H1 (cell line): Measurements from ENCODE around the gene ACOT6. TPM values are rescaled to one million over a fixed set of nuclear protein-coding genes. Genes with fewer than 3 reads are reported as not detected.

Experiments used
- CREB1 ChIP-seq: IDR thresholded peaks from 2 replicates; pipeline ENCODE4 v1.6.1; 2012; ENCODE audit warnings: inconsistent platforms
- CTBP2 ChIP-seq: IDR thresholded peaks from 2 replicates; pipeline ENCODE4 v1.7.0; 2011; ENCODE audit warnings: borderline replicate concordance, mild to moderate bottlenecking, moderate library complexity, mixed read lengths, low read length; ENCODE audit not compliant: insufficient read depth, insufficient read length
- EP300 ChIP-seq, 2 experiments: IDR thresholded peaks; 1 replicate in 1 of 2; 2 replicates in 1 of 2; pipeline ENCODE4 v1.6.1; 2011 to 2012; ENCODE audit warnings: low read depth in 2 of 2, low read length in 2 of 2, mild to moderate bottlenecking in 2 of 2, borderline replicate concordance in 1 of 2, inconsistent platforms in 1 of 2, moderate library complexity in 1 of 2
- EZH2 ChIP-seq: fragments of 200-600 bp; sonication (generic); IDR thresholded peaks from 2 replicates; pipeline ENCODE4 v1.7.1; 2012; ENCODE audit warnings: low read depth, mild to moderate bottlenecking, moderate library complexity, low read length, inconsistent platforms; ENCODE audit not compliant: severe bottlenecking
- GABPA ChIP-seq: IDR thresholded peaks from 2 replicates; pipeline ENCODE4 v1.6.1; 2011; ENCODE audit warnings: mild to moderate bottlenecking, low read length, moderate library complexity, borderline replicate concordance; ENCODE audit not compliant: insufficient read depth
- GTF2F1 ChIP-seq: IDR thresholded peaks from 2 replicates; pipeline ENCODE4 v1.6.1; 2012; ENCODE audit warnings: low read depth, low read length, improper control_type of control experiment, borderline replicate concordance
- HDAC2 ChIP-seq, 2 experiments: fragments of 300-600 bp in 1 of 2; sonication (generic) in 1 of 2; IDR thresholded peaks; 2 replicates each; pipeline ENCODE4 v1.6.1; 2011 to 2012; ENCODE audit warnings: low read depth in 2 of 2, low read length in 2 of 2, mild to moderate bottlenecking in 2 of 2, moderate library complexity in 2 of 2, borderline replicate concordance in 1 of 2, inconsistent platforms in 1 of 2
- KDM5A ChIP-seq: fragments of 200-600 bp; IDR thresholded peaks from 2 replicates; pipeline ENCODE4 v1.7.1; 2012; ENCODE audit warnings: mild to moderate bottlenecking, low read length, inconsistent platforms, mixed read lengths
- NANOG ChIP-seq: IDR thresholded peaks from 2 replicates; pipeline ENCODE4 v1.6.1; 2011; ENCODE audit warnings: low read length, low read depth, mild to moderate bottlenecking, inconsistent platforms; ENCODE audit not compliant: insufficient read depth, poor library complexity, severe bottlenecking
- NRF1 ChIP-seq: IDR thresholded peaks from 2 replicates; pipeline ENCODE4 v1.6.1; 2011; ENCODE audit warnings: mild to moderate bottlenecking, low read depth, low read length, improper control_type of control experiment
- POLR2AphosphoS5 ChIP-seq: IDR thresholded peaks from 2 replicates; pipeline ENCODE4 v1.6.1; 2011; ENCODE audit warnings: low read depth, low read length
- RAD21 ChIP-seq, 2 experiments: IDR thresholded peaks in 1 of 2; conservative IDR thresholded peaks in 1 of 2; 2 replicates each; pipeline ENCODE4 v1.6.1; 2011; ENCODE audit warnings: low read depth in 2 of 2, low read length in 2 of 2, improper control_type of control experiment in 1 of 2, inconsistent platforms in 1 of 2, mild to moderate bottlenecking in 1 of 2, moderate library complexity in 1 of 2
- RBBP5 ChIP-seq: IDR thresholded peaks from 2 replicates; pipeline ENCODE4 v1.7.1; 2012; ENCODE audit warnings: low read depth, mild to moderate bottlenecking, inconsistent platforms, low read length, moderate library complexity, borderline replicate concordance
- RXRA ChIP-seq: IDR thresholded peaks from 2 replicates; pipeline ENCODE4 v1.6.1; 2011; ENCODE audit warnings: low read depth, mild to moderate bottlenecking, low read length, moderate library complexity; ENCODE audit not compliant: insufficient read depth
- SIX5 ChIP-seq: IDR thresholded peaks from 2 replicates; pipeline ENCODE4 v1.6.1; 2011; ENCODE audit warnings: mild to moderate bottlenecking, low read depth, low read length
- SP2 ChIP-seq: IDR thresholded peaks from 2 replicates; pipeline ENCODE4 v1.6.1; 2012; ENCODE audit warnings: mild to moderate bottlenecking, low read length, inconsistent platforms
- TAF7 ChIP-seq: optimal IDR thresholded peaks from 2 replicates; pipeline ENCODE3; 2011; ENCODE audit warnings: low read depth, mild to moderate bottlenecking, inconsistent platforms, low read length, moderate library complexity, borderline replicate concordance
- TCF12 ChIP-seq: IDR thresholded peaks from 2 replicates; pipeline ENCODE4 v1.6.1; 2011; ENCODE audit warnings: low read depth, mild to moderate bottlenecking, low read length
- ZNF274 ChIP-seq: IDR thresholded peaks from 2 replicates; pipeline ENCODE4 v1.7.0; 2012; ENCODE audit warnings: low read length, borderline replicate concordance; ENCODE audit errors: extremely low read depth
- polyA plus RNA-seq, 7 experiments: library from polyadenylated mRNA; depleted of rRNA in 3 of 7; stranded (reverse) in 5 of 7; unstranded in 2 of 7; fragments of >200 nt in 5 of 7; fragments of 200-250 nt in 2 of 7; gene quantifications; 1 replicate in 5 of 7; 2 replicates in 1 of 7; 4 replicates in 1 of 7; pipeline versions ENCODE4 v1.2.1 to v1.2.3, GENCODE V29; 2011 to 2013; ENCODE audit warnings: missing spikeins in 2 of 7, mixed read lengths in 2 of 7
- total RNA-seq: library from RNA; stranded (reverse); fragmentation: NEBNext Ultra II Directional; extraction: Animal tissue kit (Norgen Biotek cat#: 25700); gene quantifications from 2 replicates; pipeline ENCODE4 v1.2.1, GENCODE V29; 2021
- TF ChIP-seq, protein P1 (sequence below): IDR thresholded peaks from 2 replicates; pipeline ENCODE4 v1.6.1; 2011; ENCODE audit warnings: low read length, improper control_type of control experiment
- TF ChIP-seq, protein P2 (sequence below): IDR thresholded peaks from 2 replicates; pipeline ENCODE4 v1.6.1; 2012; ENCODE audit warnings: inconsistent platforms

ACOT6 gene
- total and polyA plus RNA-seq, 2 of the 8 experiments (the other 6 are each of a cell fraction or from before 2014, with no cell fraction given) = not detected

DNA sequence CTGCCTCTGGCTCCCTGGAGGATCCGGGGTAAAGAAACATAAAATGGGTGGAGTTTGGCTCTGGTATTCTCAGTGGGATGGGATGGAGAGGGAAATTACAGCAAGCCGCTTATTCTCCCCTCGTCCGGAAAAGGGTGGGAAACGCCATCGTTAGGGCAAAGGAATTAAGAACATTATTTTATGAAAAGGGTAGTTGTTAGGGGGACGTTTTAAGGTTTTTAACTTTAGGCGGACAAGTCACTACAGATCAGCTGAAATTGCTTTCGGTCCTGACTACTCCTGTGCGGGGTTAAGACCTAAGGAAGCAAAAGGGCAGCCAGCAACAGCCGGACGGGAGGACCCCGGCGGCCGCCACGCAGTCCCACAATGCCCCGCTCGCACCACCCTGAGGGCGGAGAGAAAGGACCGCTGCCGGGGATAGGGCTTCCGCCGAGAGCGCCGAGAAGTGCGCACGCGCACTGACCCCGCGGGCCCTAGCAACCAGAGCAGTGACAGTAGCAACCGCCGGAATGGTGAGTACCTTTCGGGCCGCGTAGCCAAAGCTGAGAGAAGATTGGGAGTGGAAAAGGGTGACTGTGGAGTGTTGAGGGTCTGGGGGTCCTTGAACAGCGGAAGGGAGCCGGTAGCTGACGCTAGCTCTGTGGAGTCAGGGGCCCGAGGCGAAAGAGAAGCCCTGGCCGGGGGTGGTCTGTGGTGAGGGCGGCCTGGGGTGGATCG, 32.4 kb downstream of the ACOT6 start, which contains the start of gene DNAL1 (continued):
- TF ChIP-seq NANOG (no peak), EZH2 (no peak), CREB1 (no peak), GTF2F1 (no peak), GABPA (no peak), ZNF274 (no peak), TAF7 (peak; percentile 59), TCF12 (no peak), RBBP5 (no peak), EP300 (IDR thresholded peaks at IDR 0.05; ENCODE audit: borderline replicate concordance in 1 of 2, low read depth in 2 of 2, low read length in 2 of 2) (no peak), POLR2AphosphoS5 (peak; percentile 68; the same call in 1 of the 2 replicates), SIX5 (no peak), CTBP2 (no peak), SP2 (no peak), RXRA (no peak), HDAC2 (IDR thresholded peaks at IDR 0.05; ENCODE audit: borderline replicate concordance in 1 of 2, low read depth in 2 of 2, low read length in 2 of 2) (peak in 1 of 2 experiments; percentile 94; a peak in 1 of 4 replicates), KDM5A (no peak), RAD21 (IDR thresholded peaks at IDR 0.05 in 1 of 2, conservative IDR thresholded peaks at IDR 0.05 in 1 of 2; ENCODE audit: low read depth in 2 of 2, low read length in 2 of 2) (no peak), NRF1 (peak; percentile 63)
- TF ChIP-seq, protein P1, sequence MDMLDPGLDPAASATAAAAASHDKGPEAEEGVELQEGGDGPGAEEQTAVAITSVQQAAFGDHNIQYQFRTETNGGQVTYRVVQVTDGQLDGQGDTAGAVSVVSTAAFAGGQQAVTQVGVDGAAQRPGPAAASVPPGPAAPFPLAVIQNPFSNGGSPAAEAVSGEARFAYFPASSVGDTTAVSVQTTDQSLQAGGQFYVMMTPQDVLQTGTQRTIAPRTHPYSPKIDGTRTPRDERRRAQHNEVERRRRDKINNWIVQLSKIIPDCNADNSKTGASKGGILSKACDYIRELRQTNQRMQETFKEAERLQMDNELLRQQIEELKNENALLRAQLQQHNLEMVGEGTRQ = no peak
- TF ChIP-seq, protein P2, sequence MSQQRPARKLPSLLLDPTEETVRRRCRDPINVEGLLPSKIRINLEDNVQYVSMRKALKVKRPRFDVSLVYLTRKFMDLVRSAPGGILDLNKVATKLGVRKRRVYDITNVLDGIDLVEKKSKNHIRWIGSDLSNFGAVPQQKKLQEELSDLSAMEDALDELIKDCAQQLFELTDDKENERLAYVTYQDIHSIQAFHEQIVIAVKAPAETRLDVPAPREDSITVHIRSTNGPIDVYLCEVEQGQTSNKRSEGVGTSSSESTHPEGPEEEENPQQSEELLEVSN = peak; percentile 86
